HG03025 (cell line): Measurements from ENCODE around the gene PAQR8.
A peak's percentile ranks its signal among the peaks of the same experiment; 100 is the strongest.

Experiments
- ATAC-seq: cut with Tn5 transposase; IDR thresholded peaks from one replicate; pipeline ENCODE4 v1.9.1; 2021; ENCODE audit warnings: mild to moderate bottlenecking, moderate library complexity; ENCODE audit not compliant: unreplicated experiment, low FRiP score

The PAQR8 gene, protein sequence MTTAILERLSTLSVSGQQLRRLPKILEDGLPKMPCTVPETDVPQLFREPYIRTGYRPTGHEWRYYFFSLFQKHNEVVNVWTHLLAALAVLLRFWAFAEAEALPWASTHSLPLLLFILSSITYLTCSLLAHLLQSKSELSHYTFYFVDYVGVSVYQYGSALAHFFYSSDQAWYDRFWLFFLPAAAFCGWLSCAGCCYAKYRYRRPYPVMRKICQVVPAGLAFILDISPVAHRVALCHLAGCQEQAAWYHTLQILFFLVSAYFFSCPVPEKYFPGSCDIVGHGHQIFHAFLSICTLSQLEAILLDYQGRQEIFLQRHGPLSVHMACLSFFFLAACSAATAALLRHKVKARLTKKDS

GRCh38 chr6:52361945-52362442 lies at the start of gene PAQR8:
TSS of gene PAQR8 (plus strand) at chr6:52362151. CDS start at chr6:52403214, 41,063 bp downstream.
- peak; percentile 80 for ATAC-seq

DNA sequence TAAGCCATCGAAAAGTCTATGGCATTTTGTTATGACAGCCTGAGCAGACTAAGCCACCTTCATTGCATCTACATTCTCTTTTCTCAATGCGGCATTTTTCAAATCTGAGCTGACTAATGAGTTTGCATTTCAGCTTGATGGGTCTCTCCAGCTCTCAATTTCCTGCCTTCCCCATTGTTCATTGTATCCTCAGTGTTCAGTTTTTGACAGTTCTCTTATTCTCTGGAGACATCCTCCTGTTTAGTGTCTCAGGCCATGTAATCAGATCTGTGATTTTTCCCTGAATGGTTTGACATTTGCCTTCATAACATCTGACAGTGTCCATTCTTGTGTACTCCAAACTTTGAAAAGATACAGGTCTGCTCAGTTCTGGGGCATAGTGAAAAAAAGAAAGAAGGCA lies 49.5 kb upstream of the PAQR8 start:
- no peak for ATAC-seq

GRCh38 chr6:52314752-52315151 lies 47.2 kb upstream of the PAQR8 start:
- ATAC-seq: no peak

GRCh38 chr6:52317211-52317610 lies 44.7 kb upstream of the PAQR8 start:
- no peak for ATAC-seq

DNA sequence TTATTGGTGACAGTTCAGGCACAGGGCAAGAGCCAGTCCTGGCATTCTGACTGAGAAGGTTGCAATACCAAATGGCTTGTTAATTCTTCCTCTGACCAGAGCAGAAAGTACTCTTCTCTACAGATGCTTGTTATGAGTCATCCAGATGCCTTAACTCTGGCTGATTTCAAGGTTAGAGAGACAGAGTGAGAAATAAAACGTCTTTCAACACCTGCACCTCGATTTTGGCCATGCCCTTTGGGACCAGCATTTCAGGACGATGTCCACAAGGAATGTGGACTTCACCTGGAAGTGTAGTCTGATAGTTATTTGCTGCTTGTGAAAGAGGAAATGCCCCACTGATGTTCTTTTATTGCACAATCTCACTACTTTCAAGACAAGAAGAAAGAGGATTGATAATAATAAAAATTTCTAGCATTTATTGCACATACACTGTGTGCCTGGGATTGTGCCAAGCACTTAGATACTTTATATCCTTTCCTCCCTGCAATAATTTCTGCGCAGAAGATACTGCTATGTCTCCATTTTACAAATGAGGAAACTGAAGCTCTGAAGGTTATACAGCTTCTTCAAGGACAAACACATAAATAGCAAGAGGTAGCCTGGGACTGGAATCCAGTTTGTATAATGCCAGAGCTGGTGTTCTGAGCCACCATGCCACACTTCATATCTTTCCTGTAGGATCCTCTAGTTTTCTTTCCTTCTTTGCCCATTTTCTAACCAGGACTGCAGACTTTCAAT lies 43.9 kb upstream of the PAQR8 start:
- ATAC-seq: peak; percentile 95

DNA sequence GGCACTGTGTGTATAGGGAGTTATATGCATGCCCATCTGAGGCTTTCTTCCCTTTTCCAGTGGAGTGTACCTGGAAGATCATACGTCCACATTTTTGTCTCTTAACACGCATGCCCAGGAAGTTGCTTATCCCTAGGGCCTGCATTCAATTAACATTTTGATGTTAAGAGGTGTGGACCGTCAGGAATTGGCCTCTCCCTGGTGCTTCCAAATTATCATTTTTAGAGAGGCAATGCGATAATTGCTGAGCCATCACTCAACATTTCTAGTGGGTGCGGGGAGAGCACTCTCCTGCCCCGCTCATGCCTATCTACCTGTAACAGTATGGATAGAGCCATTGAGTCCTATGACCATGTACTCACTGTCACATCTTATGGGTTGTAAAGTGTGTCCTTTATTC lies 37.8 kb upstream of the PAQR8 start:
- ATAC-seq: no peak

DNA sequence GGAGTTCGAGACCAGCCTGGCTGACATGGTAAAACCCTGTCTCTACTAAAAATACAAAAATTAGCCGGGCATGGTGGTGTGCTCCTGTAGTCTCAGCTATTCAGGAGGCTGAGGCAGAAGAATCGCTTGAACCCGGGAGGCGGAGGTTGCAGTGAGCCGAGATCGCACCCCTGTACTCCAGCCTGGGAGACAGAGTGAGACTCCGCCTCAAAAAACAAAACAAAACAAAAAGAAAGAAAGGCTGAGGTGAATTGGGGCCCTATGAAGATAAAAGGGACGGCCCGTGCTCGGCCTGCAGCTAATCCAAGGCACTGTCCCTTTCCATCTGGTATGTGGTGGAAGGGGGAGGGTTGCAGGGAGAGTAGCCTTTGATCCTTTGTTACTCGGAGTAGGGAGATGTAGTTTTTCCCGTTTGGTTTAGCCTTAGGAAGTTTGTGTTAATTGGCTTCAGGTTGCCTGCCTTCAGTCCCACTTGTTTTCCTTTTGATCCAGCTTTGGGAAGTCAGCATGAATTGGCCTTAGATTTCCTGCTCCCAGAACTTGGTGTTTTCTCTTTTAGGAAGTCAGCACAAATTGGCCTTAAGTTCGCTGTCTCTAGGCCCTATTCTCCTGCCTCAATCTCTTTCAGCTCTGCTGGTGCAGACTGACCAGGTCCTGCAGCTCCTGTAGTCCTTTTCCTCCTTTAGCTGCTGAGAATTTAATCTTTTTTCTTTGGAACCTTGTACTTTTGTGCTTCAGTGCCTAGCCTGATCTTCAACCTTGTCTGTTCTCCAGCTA lies 36.1 kb upstream of the PAQR8 start:
- no peak for ATAC-seq

DNA sequence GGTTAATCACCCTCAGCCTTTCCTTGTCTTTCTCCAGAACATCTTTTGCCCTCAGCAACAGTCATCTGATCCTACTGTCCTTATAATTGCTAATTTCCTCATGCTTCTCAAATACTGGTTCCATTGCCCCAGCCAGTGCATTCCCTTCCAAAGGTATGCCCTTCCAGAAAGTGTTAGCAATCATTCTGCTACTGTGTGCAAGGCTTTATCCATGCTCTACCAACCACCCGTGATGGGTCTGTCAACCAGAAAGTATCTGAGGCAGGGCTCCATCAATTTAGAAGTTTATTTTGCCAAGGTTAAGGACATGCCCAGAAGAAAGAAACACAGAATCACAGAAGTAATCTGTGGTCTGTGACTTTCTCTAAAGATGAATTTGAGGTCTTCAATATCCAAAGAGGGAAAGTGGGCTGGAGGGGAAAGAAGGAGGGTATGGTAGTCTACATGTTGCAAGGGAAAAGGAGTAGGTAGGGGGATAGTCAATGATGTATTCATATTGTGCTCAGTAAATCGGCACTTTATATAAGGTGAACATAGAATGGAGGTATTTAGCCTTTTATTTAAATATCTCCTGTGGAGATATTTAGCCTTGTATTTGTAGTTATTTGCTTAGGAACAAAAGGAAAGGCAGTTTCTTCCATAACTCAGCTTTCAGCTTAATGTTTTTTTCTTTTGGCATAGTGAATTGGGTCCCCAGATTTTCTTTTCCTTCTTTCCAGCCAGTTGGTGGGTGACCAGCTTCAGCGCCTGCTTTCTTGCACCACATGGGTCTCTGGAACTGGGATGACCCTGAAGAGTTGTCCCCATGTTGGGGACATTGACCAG lies 35.2 kb upstream of the PAQR8 start:
- ATAC-seq: no peak

DNA sequence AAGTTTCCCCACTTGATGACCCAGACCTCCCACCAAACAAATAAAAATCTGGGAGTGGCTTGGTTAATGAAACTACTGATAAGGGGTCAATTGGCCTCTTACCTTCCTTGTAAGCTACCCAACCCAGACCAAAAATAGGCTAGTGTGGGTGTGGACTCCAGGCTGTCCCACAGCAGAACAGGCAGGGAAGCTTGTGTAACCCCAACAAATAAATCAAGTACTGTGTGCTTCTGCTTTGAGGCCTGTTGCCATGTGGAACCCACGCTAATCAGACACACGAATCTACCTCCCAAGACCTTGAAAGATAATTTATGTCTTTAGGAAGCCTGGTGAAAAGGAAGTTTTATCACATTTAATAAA lies 33.7 kb upstream of the PAQR8 start:
- ATAC-seq: no peak

DNA sequence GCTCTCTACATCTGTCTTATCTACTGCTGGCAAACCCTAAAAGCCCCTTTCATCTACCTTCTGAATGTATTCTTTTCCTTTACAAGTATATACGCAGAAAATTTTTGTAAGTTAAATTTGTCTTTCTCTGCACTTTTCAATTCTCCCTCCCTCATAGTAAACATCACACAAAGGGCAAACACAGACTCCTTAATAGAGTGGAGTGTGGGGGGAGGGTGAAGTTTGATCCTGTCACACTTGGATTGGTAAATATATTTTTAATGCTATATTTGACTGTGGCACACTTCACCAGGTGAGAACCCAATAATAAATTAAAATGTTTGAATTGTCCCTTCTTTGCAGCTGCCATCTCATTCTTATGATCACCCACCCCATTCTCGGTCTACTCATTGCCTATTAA lies 33.2 kb upstream of the PAQR8 start:
- ATAC-seq: no peak

DNA sequence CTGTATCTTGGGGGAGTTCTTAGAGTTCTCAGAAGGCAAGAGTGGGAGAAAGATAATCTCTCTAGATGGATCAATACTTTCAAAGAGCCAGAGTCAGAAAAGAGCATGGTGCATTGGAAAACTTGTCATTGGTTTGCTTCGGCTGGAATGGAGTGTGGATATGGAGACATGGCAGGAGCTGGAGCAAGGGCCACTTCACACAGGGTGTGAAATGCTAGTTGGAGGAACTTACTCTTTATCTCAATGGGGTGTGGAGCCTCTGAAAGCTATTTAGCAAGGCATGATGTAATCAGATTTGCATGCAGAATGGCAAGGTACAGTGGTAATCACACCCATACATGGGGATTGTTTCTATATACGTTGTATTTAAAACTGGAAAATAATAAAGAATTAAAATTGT lies 31.5 kb upstream of the PAQR8 start:
- ATAC-seq: no peak

DNA sequence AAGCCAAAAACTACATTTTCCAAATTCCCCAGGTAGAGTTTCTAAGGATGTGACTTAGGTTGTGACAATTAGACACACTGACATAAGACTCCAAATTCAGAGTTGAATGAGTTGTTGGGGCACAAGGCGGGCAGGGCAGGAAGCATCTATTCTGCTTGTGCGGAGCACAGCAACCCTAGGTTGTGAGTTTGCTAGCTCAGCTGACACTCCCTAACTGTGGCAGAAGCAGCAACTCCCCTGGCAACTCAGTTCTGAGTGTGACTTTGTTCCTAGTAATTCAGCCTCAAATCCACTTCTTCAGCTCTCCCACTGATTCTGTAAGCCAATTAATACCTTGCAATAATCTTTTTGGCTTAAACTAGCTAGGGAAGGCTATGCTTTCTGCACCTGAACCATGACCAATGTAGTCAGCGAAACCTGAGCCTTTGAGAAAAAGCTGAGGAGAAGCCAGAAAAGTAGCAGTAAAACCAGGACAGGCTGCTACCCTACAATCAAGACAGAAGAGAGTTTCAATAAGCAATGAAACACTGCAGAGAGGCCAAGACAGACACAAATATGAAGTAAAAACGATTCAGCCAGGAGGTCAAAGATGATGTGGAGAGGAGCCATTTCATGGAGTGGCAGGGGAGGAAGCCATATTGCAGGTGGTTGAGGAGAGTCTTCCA lies 30.0 kb upstream of the PAQR8 start:
- no peak for ATAC-seq

DNA sequence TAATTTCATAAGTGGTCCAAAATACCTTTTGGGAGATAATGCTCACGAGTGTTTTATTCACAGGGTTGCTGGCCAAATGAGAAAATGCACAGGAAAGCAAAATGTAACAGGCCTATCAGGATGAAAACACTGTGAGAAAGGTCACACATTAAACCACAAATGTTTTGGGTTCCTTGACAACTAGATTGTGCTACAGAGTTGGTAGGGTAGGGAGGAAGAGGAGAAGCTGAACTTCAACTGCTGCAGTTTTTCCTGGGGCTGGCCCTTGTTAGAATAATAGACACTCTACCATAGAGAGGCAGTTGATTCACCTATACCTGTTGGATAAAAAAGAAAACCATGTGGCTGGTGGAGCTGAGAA lies 28.1 kb upstream of the PAQR8 start:
- no peak for ATAC-seq

DNA sequence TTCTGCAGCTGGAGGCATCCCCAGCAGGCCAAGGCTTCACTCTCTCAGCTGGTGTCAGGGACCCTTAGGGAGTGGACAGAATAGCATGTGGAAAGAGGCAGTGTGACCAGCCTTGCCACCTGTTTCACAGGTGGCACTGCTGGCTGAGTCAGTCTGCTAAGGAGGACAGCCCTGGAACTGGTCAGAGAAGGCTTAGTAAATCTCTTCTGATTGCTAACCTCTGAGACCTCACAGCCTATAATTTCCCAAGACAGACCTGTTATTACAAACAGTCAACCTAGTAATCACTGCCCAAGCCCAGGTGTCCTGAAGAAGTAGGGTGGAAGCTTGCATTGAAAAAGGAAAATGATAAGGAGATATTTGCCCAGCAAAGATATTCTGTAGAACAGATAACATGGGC lies 26.4 kb upstream of the PAQR8 start:
- ATAC-seq: no peak

GRCh38 chr6:52336919-52337561 lies 24.9 kb upstream of the PAQR8 start:
- ATAC-seq: no peak

DNA sequence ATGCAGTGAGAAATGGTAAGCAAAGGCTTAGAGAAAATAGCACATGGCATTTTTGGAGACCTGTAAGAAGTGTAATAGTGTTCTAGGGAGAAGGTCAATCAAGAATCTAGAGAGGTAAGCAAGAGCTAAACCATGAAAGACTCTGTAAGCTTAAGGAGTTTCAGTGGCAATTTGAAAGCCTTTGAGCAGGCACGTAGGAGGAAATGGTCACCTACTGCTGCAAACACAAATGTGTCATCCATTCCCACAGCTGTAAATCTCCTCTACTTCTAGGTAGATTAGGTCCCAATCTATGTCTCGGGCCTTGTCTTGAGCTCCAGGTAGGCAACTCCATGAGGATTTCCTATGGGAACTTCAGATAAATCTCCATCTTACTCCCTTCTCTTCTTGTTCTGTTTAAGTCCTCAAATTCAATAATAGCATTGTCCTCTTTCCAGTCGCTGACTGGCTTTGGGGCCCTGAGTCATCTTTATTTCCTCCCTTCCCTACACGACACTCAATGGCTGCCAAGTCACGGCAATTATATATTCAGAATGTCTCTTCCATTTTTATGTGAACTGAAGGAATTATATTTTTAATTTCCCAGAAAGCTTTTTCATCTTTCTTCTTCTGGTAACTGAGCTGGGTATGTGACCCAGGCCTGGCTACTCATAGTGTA lies 24.2 kb upstream of the PAQR8 start:
- ATAC-seq: peak; percentile 73

GRCh38 chr6:52340603-52340880 lies 21.4 kb upstream of the PAQR8 start:
- no peak for ATAC-seq

DNA sequence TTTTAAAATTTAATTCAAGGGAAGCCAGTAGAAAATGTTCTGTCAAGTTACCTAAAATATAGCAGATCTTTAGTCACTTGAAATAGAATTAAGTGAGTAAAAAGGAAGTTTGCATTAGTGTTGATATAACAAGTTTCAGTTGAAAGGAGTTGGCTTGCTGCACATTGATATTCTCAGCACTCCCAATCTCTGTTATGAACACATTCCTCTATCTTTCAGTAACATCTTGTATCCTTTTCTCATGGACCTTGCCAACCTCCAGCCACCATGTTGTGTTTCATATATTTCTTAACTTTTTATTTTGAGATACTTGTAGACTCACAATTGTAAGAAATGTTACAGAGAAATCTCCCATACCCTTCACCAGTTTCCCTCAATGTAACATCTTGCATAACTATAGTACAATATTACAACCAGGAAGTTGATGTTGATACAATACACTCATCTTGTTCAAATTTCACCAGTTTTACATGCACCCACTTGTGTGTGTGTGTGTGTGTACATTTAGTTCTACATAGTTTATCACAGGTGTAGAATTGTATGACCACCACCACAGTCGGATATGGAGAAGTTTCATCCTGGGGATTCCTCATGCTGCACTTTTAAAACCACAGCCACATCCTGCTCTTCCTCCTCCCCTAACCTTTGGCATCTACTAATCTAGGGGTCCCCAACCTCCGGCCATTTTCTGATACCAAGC lies 20.2 kb upstream of the PAQR8 start:
- ATAC-seq: no peak

GRCh38 chr6:52345311-52345710 lies 16.6 kb upstream of the PAQR8 start:
- no peak for ATAC-seq
